Neural progenitor cell (in vitro differentiated cells): ENCODE results near the gene KRT73. TPM values are rescaled to one million over a fixed set of nuclear protein-coding genes. Genes with fewer than 3 reads are reported as not detected.

Source experiments
- DNase-seq: peaks from one replicate; pipeline ENCODE4 v3.0.0-alpha.2; 2016; ENCODE audit warnings: low spot score
- H2AFZ ChIP-seq: fragments of 200-600 bp; sonication (generic); replicated peaks from 2 replicates; pipeline ENCODE4 v1.6.1; 2016; ENCODE audit warnings: antibody characterized with exemption
- H3F3A ChIP-seq: fragments of 200-600 bp; sonication (generic); 2 replicates; pipeline ENCODE4 v1.6.1; 2016; ENCODE audit warnings: antibody characterized with exemption, low read depth
- H3K27ac ChIP-seq: fragments of 200-600 bp; sonication (generic); 2 replicates; pipeline ENCODE4 v1.5.1; 2016; ENCODE audit warnings: mild to moderate bottlenecking
- H3K27me3 ChIP-seq: fragments of 200-600 bp; sonication (generic); 2 replicates; pipeline ENCODE4 v1.6.1; 2016; ENCODE audit warnings: mild to moderate bottlenecking, moderate library complexity
- H3K36me3 ChIP-seq: fragments of 200-600 bp; sonication (generic); 2 replicates; pipeline ENCODE4 v1.5.1; 2016
- H3K4me1 ChIP-seq: fragments of 200-600 bp; sonication (generic); 2 replicates; pipeline ENCODE4 v1.6.1; 2016; ENCODE audit warnings: mixed run types
- H3K4me2 ChIP-seq: fragments of 200-600 bp; sonication (generic); 2 replicates; pipeline ENCODE4 v1.6.1; 2016
- H3K4me3 ChIP-seq: fragments of 200-600 bp; sonication (generic); 2 replicates; pipeline ENCODE4 v1.5.1; 2016
- H3K79me2 ChIP-seq: fragments of 200-600 bp; sonication (generic); 2 replicates; pipeline ENCODE4 v1.6.1; 2016; ENCODE audit warnings: low read depth
- H3K9ac ChIP-seq: fragments of 200-600 bp; sonication (generic); 2 replicates; pipeline ENCODE4 v1.6.1; 2016
- H3K9me3 ChIP-seq: fragments of 200-600 bp; sonication (generic); 2 replicates; pipeline ENCODE4 v1.5.1; 2016; ENCODE audit warnings: low read depth
- H4K20me1 ChIP-seq: fragments of 200-600 bp; sonication (generic); 2 replicates; pipeline ENCODE4 v1.6.1; 2016; ENCODE audit warnings: low read depth
- H3K27ac Mint-ChIP-seq: 3 replicates; pipeline ENCODE4 v1.8.0; 2021; ENCODE audit warnings: mixed read lengths
- H3K27me3 Mint-ChIP-seq: 2 replicates; pipeline ENCODE4 v1.8.0; 2022; ENCODE audit warnings: low read depth, mild to moderate bottlenecking, inconsistent platforms, moderate library complexity, mixed read lengths; ENCODE audit not compliant: insufficient read depth
- H3K36me3 Mint-ChIP-seq: 3 replicates; pipeline ENCODE4 v1.8.0; 2021; ENCODE audit warnings: mixed read lengths
- H3K4me1 Mint-ChIP-seq: 3 replicates; pipeline ENCODE4 v1.8.0; 2021; ENCODE audit warnings: mixed read lengths
- H3K4me3 Mint-ChIP-seq: 3 replicates; pipeline ENCODE4 v1.8.0; 2021; ENCODE audit warnings: mild to moderate bottlenecking, moderate library complexity, mixed read lengths
- H3K9me3 Mint-ChIP-seq: 3 replicates; pipeline ENCODE4 v1.8.0; 2020; ENCODE audit warnings: mixed read lengths
- EZH2 ChIP-seq: fragments of 200-600 bp; sonication (generic); IDR thresholded peaks from 2 replicates; pipeline ENCODE4 v1.6.1; 2017; ENCODE audit warnings: antibody characterized with exemption, mild to moderate bottlenecking, moderate library complexity
- EZH2phosphoT487 ChIP-seq: fragments of 200-600 bp; sonication (generic); IDR thresholded peaks from 2 replicates; pipeline ENCODE4 v1.6.1; 2017; ENCODE audit warnings: antibody characterized with exemption
- total RNA-seq: library from RNA; depleted of rRNA; stranded (reverse); fragments of >200 nt; gene quantifications from 2 replicates; pipeline ENCODE4 v1.2.3, GENCODE V29; 2015; ENCODE audit warnings: low replicate concordance
- TF ChIP-seq, protein P1 (sequence below): fragments of 200-600 bp; sonication (generic); IDR thresholded peaks from 2 replicates; pipeline ENCODE4 v1.5.1; 2017; ENCODE audit warnings: antibody characterized with exemption, mild to moderate bottlenecking

KRT73 gene
- total RNA-seq, 1 donor from 2014 or later, result not detected

- no peaks in the 10 kb centered on the region for H3K27me3 ChIP-seq
- Mint-ChIP-seq H3K4me1 (peaks cover 2% of the 10 kb centered on the region), H3K27ac (no peak overlapping the region), H3K36me3 (no peaks in the 10 kb centered on the region), H3K4me3 (no peak overlapping the region), H3K9me3 (no peaks in the 10 kb centered on the region), H3K27me3 (peaks cover 11% of the 10 kb centered on the region)
- H3K79me2 ChIP-seq, result no peaks in the 10 kb centered on the region
- no peak for DNase-seq
- H4K20me1 ChIP-seq, result no peaks in the 10 kb centered on the region
- no peak overlapping the region for H3K27ac ChIP-seq
- TF ChIP-seq, protein P1, sequence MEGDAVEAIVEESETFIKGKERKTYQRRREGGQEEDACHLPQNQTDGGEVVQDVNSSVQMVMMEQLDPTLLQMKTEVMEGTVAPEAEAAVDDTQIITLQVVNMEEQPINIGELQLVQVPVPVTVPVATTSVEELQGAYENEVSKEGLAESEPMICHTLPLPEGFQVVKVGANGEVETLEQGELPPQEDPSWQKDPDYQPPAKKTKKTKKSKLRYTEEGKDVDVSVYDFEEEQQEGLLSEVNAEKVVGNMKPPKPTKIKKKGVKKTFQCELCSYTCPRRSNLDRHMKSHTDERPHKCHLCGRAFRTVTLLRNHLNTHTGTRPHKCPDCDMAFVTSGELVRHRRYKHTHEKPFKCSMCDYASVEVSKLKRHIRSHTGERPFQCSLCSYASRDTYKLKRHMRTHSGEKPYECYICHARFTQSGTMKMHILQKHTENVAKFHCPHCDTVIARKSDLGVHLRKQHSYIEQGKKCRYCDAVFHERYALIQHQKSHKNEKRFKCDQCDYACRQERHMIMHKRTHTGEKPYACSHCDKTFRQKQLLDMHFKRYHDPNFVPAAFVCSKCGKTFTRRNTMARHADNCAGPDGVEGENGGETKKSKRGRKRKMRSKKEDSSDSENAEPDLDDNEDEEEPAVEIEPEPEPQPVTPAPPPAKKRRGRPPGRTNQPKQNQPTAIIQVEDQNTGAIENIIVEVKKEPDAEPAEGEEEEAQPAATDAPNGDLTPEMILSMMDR, result no peak
- TF ChIP-seq EZH2 (no peak), EZH2phosphoT487 (no peak)
- no peak overlapping the region for H2AFZ ChIP-seq
- H3K4me1 ChIP-seq, result peaks cover 4% of the 10 kb centered on the region
- no peak overlapping the region for H3K9ac ChIP-seq
- H3F3A ChIP-seq, result no peaks in the 10 kb centered on the region
- no peak overlapping the region for H3K4me2 ChIP-seq
- no peaks in the 10 kb centered on the region for H3K9me3 ChIP-seq
- no peak overlapping the region for H3K4me3 ChIP-seq
- no peaks in the 10 kb centered on the region for H3K36me3 ChIP-seq
These were observed 33.3 kb downstream of the KRT73 start for GRCh38 chr12:52585066-52585465.

DNA sequence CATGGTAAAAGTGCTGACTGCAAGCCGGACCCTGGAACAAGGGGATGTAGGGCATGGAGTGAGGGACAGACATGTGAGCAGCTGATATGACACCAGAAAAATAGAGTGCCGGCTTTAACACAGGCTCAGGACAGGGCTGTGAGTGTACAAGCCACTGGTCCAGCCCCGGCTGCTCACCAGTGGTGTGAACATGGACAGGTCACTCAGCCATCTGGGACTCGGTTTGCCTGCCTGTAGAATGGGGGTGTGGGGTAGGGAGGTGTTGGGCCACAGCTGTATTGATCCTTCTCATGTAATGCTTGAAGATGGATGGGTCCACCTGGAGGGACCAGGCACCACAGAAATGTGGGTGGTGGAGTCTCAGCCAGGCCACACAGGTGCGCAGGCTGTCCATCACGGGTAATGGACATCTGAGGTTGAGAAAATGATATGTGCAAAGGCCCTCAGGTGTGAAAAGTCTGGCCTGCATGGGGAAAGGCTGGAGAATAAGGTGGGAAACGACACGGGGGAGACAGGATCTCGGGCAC is 34.1 kb downstream of the KRT73 start:
- H3K4me1 Mint-ChIP-seq, result peaks cover 2% of the 10 kb centered on the region
- Histone ChIP-seq H3K9ac (no peak overlapping the region), H3K4me3 (no peak overlapping the region), H3K4me1 (peaks cover 4% of the 10 kb centered on the region), H3K36me3 (no peaks in the 10 kb centered on the region), H3K27me3 (no peaks in the 10 kb centered on the region), H3K27ac (no peak overlapping the region), H3F3A (no peaks in the 10 kb centered on the region), H3K9me3 (no peaks in the 10 kb centered on the region), H3K79me2 (no peaks in the 10 kb centered on the region), H4K20me1 (no peaks in the 10 kb centered on the region), H2AFZ (no peak overlapping the region), H3K4me2 (no peak overlapping the region)
- H3K27me3 Mint-ChIP-seq, result peaks cover 13% of the 10 kb centered on the region
- no peak for DNase-seq
- no peak overlapping the region for H3K4me3 Mint-ChIP-seq
- H3K27ac Mint-ChIP-seq, result no peak overlapping the region
- H3K36me3 Mint-ChIP-seq, result no peaks in the 10 kb centered on the region
- TF ChIP-seq EZH2phosphoT487 (no peak), EZH2 (no peak)
- TF ChIP-seq, protein P1, result no peak
- H3K9me3 Mint-ChIP-seq, result no peaks in the 10 kb centered on the region

DNA sequence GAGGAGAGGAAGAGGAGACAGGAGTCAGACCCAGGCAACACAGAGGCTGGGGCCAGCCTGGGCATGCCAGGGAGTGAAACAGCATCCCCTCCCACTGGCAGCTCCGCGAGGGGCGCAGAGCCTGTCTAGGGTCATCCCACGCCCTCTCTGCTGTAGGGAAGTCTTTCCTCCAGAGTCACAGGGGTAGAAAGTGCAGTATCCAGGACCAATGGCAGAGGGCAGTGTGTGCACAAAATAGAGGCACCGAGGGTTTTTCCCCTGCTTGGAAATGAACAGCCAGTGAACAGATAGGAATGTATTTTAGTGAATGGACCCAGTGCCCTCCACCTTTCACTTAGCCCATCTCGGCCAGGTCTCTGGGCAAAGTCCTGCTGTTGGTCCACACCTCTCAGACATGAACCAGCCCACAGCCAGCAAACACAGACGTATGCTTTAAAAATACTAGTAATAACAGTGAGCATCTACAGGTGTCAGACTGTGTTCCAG is 35.3 kb downstream of the KRT73 start:
- Mint-ChIP-seq H3K36me3 (no peaks in the 10 kb centered on the region), H3K4me1 (peaks cover 2% of the 10 kb centered on the region), H3K4me3 (no peak overlapping the region), H3K27me3 (peaks cover 13% of the 10 kb centered on the region), H3K27ac (no peak overlapping the region), H3K9me3 (no peaks in the 10 kb centered on the region)
- DNase-seq, result peak; percentile 83
- no peaks in the 10 kb centered on the region for H3K79me2 ChIP-seq
- no peaks in the 10 kb centered on the region for H3K9me3 ChIP-seq
- H4K20me1 ChIP-seq, result no peaks in the 10 kb centered on the region
- H3K4me2 ChIP-seq, result peak overlapping the region; percentile 33
- H3F3A ChIP-seq, result no peaks in the 10 kb centered on the region
- H3K27me3 ChIP-seq, result no peaks in the 10 kb centered on the region
- peak overlapping the region; percentile 78 for H2AFZ ChIP-seq
- TF ChIP-seq EZH2phosphoT487 (no peak), EZH2 (no peak)
- TF ChIP-seq, protein P1, result peak; percentile 72
- H3K9ac ChIP-seq, result no peak overlapping the region
- no peak overlapping the region for H3K27ac ChIP-seq
- peaks cover 4% of the 10 kb centered on the region for H3K4me1 ChIP-seq
- no peak overlapping the region for H3K4me3 ChIP-seq
- H3K36me3 ChIP-seq, result no peaks in the 10 kb centered on the region
